ENCODE measurements around the gene SPDYE1.
"Not testable (repeated sequence)": the region's sequence is repeated elsewhere in the genome, so short reads cannot be mapped to it uniquely, and the experiment has no call there.

The SPDYE1 gene

GRCh38 chr7:43997532-43997931 is at the start of gene SPDYE1:
TSS of gene SPDYE1 (plus strand) at chr7:43997897. CDS start at chr7:43999950, 2,053 bp downstream.
- DNase-seq: not testable (repeated sequence)

GRCh38 chr7:43952028-43952427 is 45.7 kb upstream of the SPDYE1 start:
- no peak for DNase-seq

GRCh38 chr7:43953071-43953470 is 44.6 kb upstream of the SPDYE1 start:
- DNase-seq: no peak

GRCh38 chr7:43954524-43955228 is 43.0 kb upstream of the SPDYE1 start:
- peak; percentile 28 for DNase-seq

GRCh38 chr7:43956027-43956426 is 41.7 kb upstream of the SPDYE1 start:
- DNase-seq: no peak

- no peak for DNase-seq
These were observed 36.8 kb upstream of the SPDYE1 start for GRCh38 chr7:43960933-43961332.

- DNase-seq: not testable (repeated sequence)
These were observed 31.3 kb upstream of the SPDYE1 start for GRCh38 chr7:43966392-43966791.

GRCh38 chr7:43968172-43969040 is 29.3 kb upstream of the SPDYE1 start:
- DNase-seq: not testable (repeated sequence)

GRCh38 chr7:43969586-43969985 is 28.1 kb upstream of the SPDYE1 start:
- DNase-seq: not testable (repeated sequence)

GRCh38 chr7:43970698-43971097 is 27.0 kb upstream of the SPDYE1 start:
- not testable (repeated sequence) for DNase-seq

GRCh38 chr7:43974033-43974573 is 23.6 kb upstream of the SPDYE1 start:
- not testable (repeated sequence) for DNase-seq

GRCh38 chr7:43974725-43975482 is 22.8 kb upstream of the SPDYE1 start:
- DNase-seq: not testable (repeated sequence)

GRCh38 chr7:43977525-43977924 is 20.2 kb upstream of the SPDYE1 start:
- DNase-seq: no peak

- not testable (repeated sequence) for DNase-seq
These were observed 19.6 kb upstream of the SPDYE1 start for GRCh38 chr7:43978102-43978501.

- DNase-seq: not testable (repeated sequence)
These were observed 14.8 kb upstream of the SPDYE1 start for GRCh38 chr7:43982848-43983247.

- DNase-seq: not testable (repeated sequence)
These were observed 14.0 kb upstream of the SPDYE1 start for GRCh38 chr7:43983736-43984135.

- not testable (repeated sequence) for DNase-seq
These were observed 11.5 kb upstream of the SPDYE1 start for GRCh38 chr7:43985904-43986864.

- not testable (repeated sequence) for DNase-seq
These were observed 10.2 kb upstream of the SPDYE1 start for GRCh38 chr7:43987476-43987875.

- not testable (repeated sequence) for DNase-seq
These were observed 7.6 kb upstream of the SPDYE1 start for GRCh38 chr7:43990011-43990585.

GRCh38 chr7:43990829-43991228 is 6.9 kb upstream of the SPDYE1 start:
- DNase-seq: not testable (repeated sequence)

- DNase-seq: not testable (repeated sequence)
These were observed 4.8 kb upstream of the SPDYE1 start for GRCh38 chr7:43992896-43993295.
